Measurements from ENCODE around the gene PITPNM3. TPM values are rescaled to one million over a fixed set of nuclear protein-coding genes. Genes with fewer than 3 reads are reported as not detected.

PITPNM3 gene
- total and polyA plus RNA-seq, 2 experiments from 2014 or later = 1.0 to 1.5 TPM

DNA sequence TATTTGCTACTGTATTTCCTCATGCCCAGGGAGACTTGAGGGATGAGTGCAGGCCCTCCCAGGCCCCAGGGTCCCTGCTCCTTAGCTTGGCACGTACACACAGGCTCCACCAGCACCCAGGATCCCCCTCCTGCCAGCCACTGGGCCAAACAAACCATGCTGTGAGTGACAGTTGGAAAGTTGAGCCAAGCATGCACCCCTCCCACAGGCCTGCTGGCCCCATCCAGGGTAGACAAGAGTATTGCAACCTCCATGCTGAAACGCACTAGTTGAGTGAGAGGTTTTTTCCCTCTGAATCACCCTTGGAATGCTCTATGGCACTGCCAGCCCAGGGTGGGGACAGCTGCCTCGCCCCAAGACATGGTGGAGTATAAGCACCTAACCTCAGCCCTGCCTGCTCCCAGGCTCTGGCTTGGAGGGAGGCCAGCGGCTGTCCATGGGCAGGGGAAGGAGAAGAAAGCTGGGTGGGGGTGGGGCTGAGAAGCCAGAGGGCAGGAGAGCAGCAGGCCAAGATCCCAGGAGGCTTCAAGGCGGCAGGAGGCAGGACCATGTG is 49.6 kb downstream of the PITPNM3 start:
- Histone ChIP-seq H3K36me3 (ENCODE audit: insufficient read depth) (no peaks in the 10 kb centered on the region), H3K4me1 (ENCODE audit: insufficient read depth) (0 out of 2 replicates have a peak, but pooled peaks cover 3% of the 10 kb centered on the region), H3K4me2 (no peak overlapping the region), H4K20me1 (replicated peaks; ENCODE audit: insufficient read depth) (no peaks in the 10 kb centered on the region), H3F3A (replicated peaks; ENCODE audit: low read depth) (no peaks in the 10 kb centered on the region), H2AFZ (no peak overlapping the region), H3K9me2 (ENCODE audit: insufficient read depth) (0 out of 2 replicates have a peak, but pooled peaks cover 3% of the 10 kb centered on the region), H3K79me2 (replicated peaks; ENCODE audit: insufficient read depth) (no peaks in the 10 kb centered on the region), H3K4me3 (no peak overlapping the region), H3K27ac (ENCODE audit: low read depth) (no peak overlapping the region), H3K27me3 (ENCODE audit: insufficient read depth) (no peaks in the 10 kb centered on the region)
- no peak overlapping the region for H3K4me3 Mint-ChIP-seq
- peaks cover 10% of the 10 kb centered on the region for H3K9me3 Mint-ChIP-seq
- peaks cover 4% of the 10 kb centered on the region for H3K27me3 Mint-ChIP-seq (ENCODE audit: insufficient read depth, low read depth, poor library complexity)
- H3K36me3 Mint-ChIP-seq (ENCODE audit: low read depth) = peaks cover 13% of the 10 kb centered on the region; the same call in 2 of the 3 replicates
- H3K4me1 Mint-ChIP-seq = peaks cover 11% of the 10 kb centered on the region
- ATAC-seq = no peak
- DNase-seq (ENCODE audit: low spot score) = no peak
- no peak for TF ChIP-seq ZNF331 (CRISPR knock-in tag; IDR thresholded peaks at IDR 0.05; ENCODE audit: low read depth)
- TF ChIP-seq ZNF462 (CRISPR knock-in tag; IDR thresholded peaks at IDR 0.05) = no peak
- no peak for TF ChIP-seq POLR2AphosphoS5 (IDR thresholded peaks at IDR 0.05; ENCODE audit: low read depth)
- TF ChIP-seq, protein P1, sequence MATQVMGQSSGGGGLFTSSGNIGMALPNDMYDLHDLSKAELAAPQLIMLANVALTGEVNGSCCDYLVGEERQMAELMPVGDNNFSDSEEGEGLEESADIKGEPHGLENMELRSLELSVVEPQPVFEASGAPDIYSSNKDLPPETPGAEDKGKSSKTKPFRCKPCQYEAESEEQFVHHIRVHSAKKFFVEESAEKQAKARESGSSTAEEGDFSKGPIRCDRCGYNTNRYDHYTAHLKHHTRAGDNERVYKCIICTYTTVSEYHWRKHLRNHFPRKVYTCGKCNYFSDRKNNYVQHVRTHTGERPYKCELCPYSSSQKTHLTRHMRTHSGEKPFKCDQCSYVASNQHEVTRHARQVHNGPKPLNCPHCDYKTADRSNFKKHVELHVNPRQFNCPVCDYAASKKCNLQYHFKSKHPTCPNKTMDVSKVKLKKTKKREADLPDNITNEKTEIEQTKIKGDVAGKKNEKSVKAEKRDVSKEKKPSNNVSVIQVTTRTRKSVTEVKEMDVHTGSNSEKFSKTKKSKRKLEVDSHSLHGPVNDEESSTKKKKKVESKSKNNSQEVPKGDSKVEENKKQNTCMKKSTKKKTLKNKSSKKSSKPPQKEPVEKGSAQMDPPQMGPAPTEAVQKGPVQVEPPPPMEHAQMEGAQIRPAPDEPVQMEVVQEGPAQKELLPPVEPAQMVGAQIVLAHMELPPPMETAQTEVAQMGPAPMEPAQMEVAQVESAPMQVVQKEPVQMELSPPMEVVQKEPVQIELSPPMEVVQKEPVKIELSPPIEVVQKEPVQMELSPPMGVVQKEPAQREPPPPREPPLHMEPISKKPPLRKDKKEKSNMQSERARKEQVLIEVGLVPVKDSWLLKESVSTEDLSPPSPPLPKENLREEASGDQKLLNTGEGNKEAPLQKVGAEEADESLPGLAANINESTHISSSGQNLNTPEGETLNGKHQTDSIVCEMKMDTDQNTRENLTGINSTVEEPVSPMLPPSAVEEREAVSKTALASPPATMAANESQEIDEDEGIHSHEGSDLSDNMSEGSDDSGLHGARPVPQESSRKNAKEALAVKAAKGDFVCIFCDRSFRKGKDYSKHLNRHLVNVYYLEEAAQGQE (IDR thresholded peaks at IDR 0.05; ENCODE audit: unreplicated experiment) = no peak
- no peak for TF ChIP-seq STAT1 (IDR thresholded peaks at IDR 0.05; ENCODE audit: unreplicated experiment)
- no peak for TF ChIP-seq ETS1 (IDR thresholded peaks at IDR 0.05)
- TF ChIP-seq, protein P2, sequence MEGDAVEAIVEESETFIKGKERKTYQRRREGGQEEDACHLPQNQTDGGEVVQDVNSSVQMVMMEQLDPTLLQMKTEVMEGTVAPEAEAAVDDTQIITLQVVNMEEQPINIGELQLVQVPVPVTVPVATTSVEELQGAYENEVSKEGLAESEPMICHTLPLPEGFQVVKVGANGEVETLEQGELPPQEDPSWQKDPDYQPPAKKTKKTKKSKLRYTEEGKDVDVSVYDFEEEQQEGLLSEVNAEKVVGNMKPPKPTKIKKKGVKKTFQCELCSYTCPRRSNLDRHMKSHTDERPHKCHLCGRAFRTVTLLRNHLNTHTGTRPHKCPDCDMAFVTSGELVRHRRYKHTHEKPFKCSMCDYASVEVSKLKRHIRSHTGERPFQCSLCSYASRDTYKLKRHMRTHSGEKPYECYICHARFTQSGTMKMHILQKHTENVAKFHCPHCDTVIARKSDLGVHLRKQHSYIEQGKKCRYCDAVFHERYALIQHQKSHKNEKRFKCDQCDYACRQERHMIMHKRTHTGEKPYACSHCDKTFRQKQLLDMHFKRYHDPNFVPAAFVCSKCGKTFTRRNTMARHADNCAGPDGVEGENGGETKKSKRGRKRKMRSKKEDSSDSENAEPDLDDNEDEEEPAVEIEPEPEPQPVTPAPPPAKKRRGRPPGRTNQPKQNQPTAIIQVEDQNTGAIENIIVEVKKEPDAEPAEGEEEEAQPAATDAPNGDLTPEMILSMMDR (conservative IDR thresholded peaks at IDR 0.05; ENCODE audit: low read depth in 2 of 2) = no peak
- TF ChIP-seq EZH2 (IDR thresholded peaks at IDR 0.05; ENCODE audit: low read depth, unreplicated experiment) = no peak
- TF ChIP-seq EZH2phosphoT487 (IDR thresholded peaks at IDR 0.05; ENCODE audit: unreplicated experiment) = no peak
- no peak for TF ChIP-seq ZNF114 (CRISPR knock-in tag; IDR thresholded peaks at IDR 0.05)
- TF ChIP-seq NANOG (IDR thresholded peaks at IDR 0.05; ENCODE audit: borderline replicate concordance) = no peak
- no peak for TF ChIP-seq CREB1 (CRISPR knock-in tag; IDR thresholded peaks at IDR 0.05; ENCODE audit: low read depth)
- TF ChIP-seq JUNB (IDR thresholded peaks at IDR 0.05; ENCODE audit: unreplicated experiment) = no peak
- H3K27ac Mint-ChIP-seq = no peak overlapping the region
